OCI-LY3 (cell line): ENCODE data around the gene SMPDL3B.

ENCODE experiments used
- H2AFZ ChIP-seq: fragments of 200-600, 300-600 bp; shearing (Covaris generic); 2 replicates; pipeline ENCODE4 v1.6.0; 2014; ENCODE audit warnings: antibody characterized with exemption, low read depth, low read length
- H3K27ac ChIP-seq: fragments of 200-600, 300-600 bp; sonication (generic); 2 replicates; pipeline ENCODE4 v1.5.1; 2014; ENCODE audit warnings: mild to moderate bottlenecking, low read length, moderate library complexity, mixed read lengths
- H3K27me3 ChIP-seq: fragments of 200-600, 300-600 bp; sonication (generic); 2 replicates; pipeline ENCODE4 v1.6.1; 2014; ENCODE audit warnings: low read depth, low read length, mixed read lengths
- H3K36me3 ChIP-seq: fragments of 200-600, 300-600 bp; sonication (generic); replicated peaks from 2 replicates; pipeline ENCODE3; 2014; ENCODE audit warnings: low read depth, low read length, mixed read lengths
- H3K4me1 ChIP-seq: fragments of 300-600, 200-600 bp; sonication (generic); 2 replicates; pipeline ENCODE4 v1.6.1; 2014; ENCODE audit warnings: low read length, mixed read lengths
- H3K4me2 ChIP-seq: fragments of 200-600, 300-600 bp; sonication (generic); 2 replicates; pipeline ENCODE4 v1.6.1; 2014; ENCODE audit warnings: low read length, mixed read lengths
- H3K4me3 ChIP-seq: fragments of 300-600, 200-600 bp; sonication (generic); 2 replicates; pipeline ENCODE4 v1.5.1; 2014; ENCODE audit warnings: antibody characterized with exemption, mild to moderate bottlenecking, low read length, moderate library complexity
- H3K79me2 ChIP-seq: fragments of 300-600, 200-600 bp; shearing (Covaris generic); 2 replicates; pipeline ENCODE4 v1.6.1; 2014; ENCODE audit warnings: mild to moderate bottlenecking, low read length, mixed read lengths
- H3K9ac ChIP-seq: fragments of 300-600, 200-600 bp; shearing (Covaris generic); 2 replicates; pipeline ENCODE4 v1.6.0; 2014; ENCODE audit warnings: mild to moderate bottlenecking, low read length, moderate library complexity
- H3K9me3 ChIP-seq: fragments of 200-600, 300-600 bp; shearing (Covaris generic); 2 replicates; pipeline ENCODE4 v1.6.1; 2014; ENCODE audit warnings: low read length, mixed read lengths; ENCODE audit not compliant: insufficient read depth
- H4K20me1 ChIP-seq: fragments of 200-600, 300-600 bp; sonication (generic); 2 replicates; pipeline ENCODE4 v1.6.1; 2016; ENCODE audit warnings: low read length, mixed read lengths; ENCODE audit not compliant: insufficient read depth
- CTCF ChIP-seq: fragments of 200-600, 300-600 bp; sonication (generic); IDR thresholded peaks from 2 replicates; pipeline ENCODE4 v1.5.1; 2014; ENCODE audit warnings: antibody characterized with exemption, low read length, low read depth
- EZH2phosphoT487 ChIP-seq: fragments of 200-600 bp; shearing (Covaris generic); IDR thresholded peaks from 2 replicates; pipeline ENCODE4 v1.6.1; 2018; ENCODE audit warnings: antibody characterized with exemption, mixed run types, low read depth

SMPDL3B gene

GRCh38 chr1:27968692-27969091, 33.9 kb downstream of the SMPDL3B start:
- no peaks in the 10 kb centered on the region for H3K9me3 ChIP-seq
- no peak overlapping the region for H3K27ac ChIP-seq
- no peak overlapping the region for H2AFZ ChIP-seq
- H4K20me1 ChIP-seq: no peaks in the 10 kb centered on the region
- no peak overlapping the region for H3K9ac ChIP-seq
- no peak overlapping the region for H3K4me3 ChIP-seq
- no peaks in the 10 kb centered on the region for H3K36me3 ChIP-seq
- H3K4me1 ChIP-seq: peaks cover 12% of the 10 kb centered on the region
- H3K79me2 ChIP-seq: no peaks in the 10 kb centered on the region
- no peaks in the 10 kb centered on the region for H3K27me3 ChIP-seq
- no peak overlapping the region for H3K4me2 ChIP-seq
- no peak for TF ChIP-seq EZH2phosphoT487
- TF ChIP-seq CTCF: no peak

GRCh38 chr1:27970401-27970800, 35.6 kb downstream of the SMPDL3B start:
- H3K4me3 ChIP-seq: no peak overlapping the region

GRCh38 chr1:27971674-27972073, 36.9 kb downstream of the SMPDL3B start:
- Histone ChIP-seq H3K4me2 (no peak overlapping the region), H3K27ac (no peak overlapping the region), H3K4me1 (peaks cover 4% of the 10 kb centered on the region; the same call in 1 of the 2 replicates), H3K9me3 (no peaks in the 10 kb centered on the region), H4K20me1 (no peaks in the 10 kb centered on the region), H2AFZ (no peak overlapping the region), H3K9ac (no peak overlapping the region), H3K27me3 (no peaks in the 10 kb centered on the region), H3K36me3 (no peaks in the 10 kb centered on the region), H3K79me2 (no peaks in the 10 kb centered on the region), H3K4me3 (no peak overlapping the region)
- TF ChIP-seq CTCF: no peak

More at GRCh38 chr1:27970401-27970800, 35.6 kb downstream of the SMPDL3B start:
- TF ChIP-seq EZH2phosphoT487: no peak
- no peak for TF ChIP-seq CTCF
- H4K20me1 ChIP-seq: no peaks in the 10 kb centered on the region
- no peak overlapping the region for H3K9ac ChIP-seq
- H3K27ac ChIP-seq: no peak overlapping the region
- H2AFZ ChIP-seq: no peak overlapping the region
- peaks cover 12% of the 10 kb centered on the region for H3K4me1 ChIP-seq
- no peak overlapping the region for H3K4me2 ChIP-seq
- no peaks in the 10 kb centered on the region for H3K9me3 ChIP-seq
- no peaks in the 10 kb centered on the region for H3K79me2 ChIP-seq
- no peaks in the 10 kb centered on the region for H3K27me3 ChIP-seq
- H3K36me3 ChIP-seq: no peaks in the 10 kb centered on the region

- H3K9ac ChIP-seq: no peak overlapping the region
- H3K4me1 ChIP-seq: peaks cover 4% of the 10 kb centered on the region; the same call in 1 of the 2 replicates
- H3K9me3 ChIP-seq: no peaks in the 10 kb centered on the region
- no peak overlapping the region for H3K4me2 ChIP-seq
- no peak overlapping the region for H2AFZ ChIP-seq
- no peak overlapping the region for H3K4me3 ChIP-seq
- H4K20me1 ChIP-seq: no peaks in the 10 kb centered on the region
- H3K79me2 ChIP-seq: no peaks in the 10 kb centered on the region
- H3K36me3 ChIP-seq: no peaks in the 10 kb centered on the region
- TF ChIP-seq EZH2phosphoT487: no peak
- no peak for TF ChIP-seq CTCF
- H3K27ac ChIP-seq: no peak overlapping the region
- no peaks in the 10 kb centered on the region for H3K27me3 ChIP-seq
Observed at GRCh38 chr1:27972141-27972540, 37.3 kb downstream of the SMPDL3B start.
